Measurements from ENCODE around the gene PAK1IP1. TPM values are rescaled to one million over a fixed set of nuclear protein-coding genes. Genes with fewer than 3 reads are reported as not detected.

The PAK1IP1 gene
- total and polyA plus RNA-seq, 10 of the 15 experiments (the other 5 are each of a cell fraction or from before 2014, with no cell fraction given) = 26.0 to 98.5 (median 47.8) TPM

- Histone ChIP-seq H3K9ac (ENCODE audit: control insufficient read depth, insufficient read depth, low read length) (no peak overlapping the region), H4K20me1 (ENCODE audit: control insufficient read depth, insufficient read depth) (no peaks in the 10 kb centered on the region), H3K27ac (ENCODE audit: control insufficient read depth, insufficient read depth) (no peak overlapping the region), H3K27me3 (replicated peaks in 1 of 2; ENCODE audit: control insufficient read depth in 2 of 2, insufficient read depth in 2 of 2, low read length in 1 of 2) (no peaks in the 10 kb centered on the region), H3K9me3 (replicated peaks; ENCODE audit: control insufficient read depth, insufficient read depth, low read length) (no peaks in the 10 kb centered on the region), H3K4me3 (no peak overlapping the region), H3K4me1 (ENCODE audit: control insufficient read depth, insufficient read depth, low read length) (no peaks in the 10 kb centered on the region; the same call in 1 of the 2 replicates), H2AFZ (ENCODE audit: control insufficient read depth, low read depth, low read length) (no peak overlapping the region), H3K36me3 (ENCODE audit: control insufficient read depth in 2 of 2, insufficient read depth in 2 of 2, low read length in 1 of 2) (peaks cover 2 to 3% of the 10 kb centered on the region in 2 experiments; a peak in 2 of 4 replicates), H3K79me2 (ENCODE audit: control insufficient read depth, insufficient read depth, low read length) (no peaks in the 10 kb centered on the region), H3K4me2 (ENCODE audit: control insufficient read depth, insufficient read depth) (no peak overlapping the region)
- FAIRE-seq = no peak
- 79% methylated on average over 3 of the region's 3 CpGs for WGBS (ENCODE audit: insufficient coverage, insufficient replicate concordance, low lambda C conversion rate, missing lambda C conversion rate)
- ChIA-PET CTCF (no interaction called here), POLR2A (no interaction called here), RAD21 (ENCODE audit: unreplicated experiment) (no interaction called here), SMC1A (ENCODE audit: uncharacterized antibody, unreplicated experiment) (no interaction called here)
- in situ Hi-C loops (cut with MboI) (no loop called here), intact Hi-C loops (cut with micrococcal nuclease; ENCODE audit: unreplicated experiment) (no loop called here)
- no peak for TF ChIP-seq PRDM15 (CRISPR knock-in tag; IDR thresholded peaks at IDR 0.05)
- no peak for TF ChIP-seq BCLAF1 (IDR thresholded peaks at IDR 0.05)
- no peak for TF ChIP-seq E2F4 (IDR thresholded peaks at IDR 0.05; ENCODE audit: low read depth, low read length)
- TF ChIP-seq HDGF (IDR thresholded peaks at IDR 0.05) = no peak
- no peak for ATAC-seq
- BruUV-seq (replicated peaks) = no TSS peak
- DNase-seq (ENCODE audit: low read depth, low spot score) = no peak
These were observed 35.5 kb downstream of the PAK1IP1 start for GRCh38 chr6:10730254-10730653.

All from GM12878 (cell line).